H1 (cell line): ENCODE data around the gene FSIP1. TPM values are rescaled to one million over a fixed set of nuclear protein-coding genes. Genes with fewer than 3 reads are reported as not detected.

Experiments
- CEBPB ChIP-seq: IDR thresholded peaks from 2 replicates; pipeline ENCODE4 v1.6.1; 2012; ENCODE audit warnings: low read depth, low read length
- NRF1 ChIP-seq: IDR thresholded peaks from 2 replicates; pipeline ENCODE4 v1.6.1; 2011; ENCODE audit warnings: mild to moderate bottlenecking, low read depth, low read length, improper control_type of control experiment
- POU5F1 ChIP-seq: IDR thresholded peaks from 2 replicates; pipeline ENCODE4 v1.6.1; 2011; ENCODE audit warnings: low read depth, mild to moderate bottlenecking, low read length, moderate library complexity
- RBBP5 ChIP-seq: IDR thresholded peaks from 2 replicates; pipeline ENCODE4 v1.7.1; 2012; ENCODE audit warnings: low read depth, mild to moderate bottlenecking, inconsistent platforms, low read length, moderate library complexity, borderline replicate concordance
- RFX5 ChIP-seq: IDR thresholded peaks from 2 replicates; pipeline ENCODE4 v1.6.1; 2011; ENCODE audit warnings: low read depth, low read length, improper control_type of control experiment, borderline replicate concordance
- SP2 ChIP-seq: IDR thresholded peaks from 2 replicates; pipeline ENCODE4 v1.6.1; 2012; ENCODE audit warnings: mild to moderate bottlenecking, low read length, inconsistent platforms
- polyA plus RNA-seq, 7 experiments: library from polyadenylated mRNA; depleted of rRNA in 3 of 7; stranded (reverse) in 5 of 7; unstranded in 2 of 7; fragments of >200 nt in 5 of 7; fragments of 200-250 nt in 2 of 7; gene quantifications; 1 replicate in 5 of 7; 2 replicates in 1 of 7; 4 replicates in 1 of 7; pipeline versions ENCODE4 v1.2.1 to v1.2.3, GENCODE V29; 2011 to 2013; ENCODE audit warnings: missing spikeins in 2 of 7, mixed read lengths in 2 of 7
- total RNA-seq: library from RNA; stranded (reverse); fragmentation: NEBNext Ultra II Directional; extraction: Animal tissue kit (Norgen Biotek cat#: 25700); gene quantifications from 2 replicates; pipeline ENCODE4 v1.2.1, GENCODE V29; 2021
- TF ChIP-seq, protein P1 (sequence below): IDR thresholded peaks from 2 replicates; pipeline ENCODE4 v1.6.1; 2012; ENCODE audit warnings: inconsistent platforms
- TF ChIP-seq, protein P2 (sequence below): fragments of 300-600 bp; sonication (generic); IDR thresholded peaks from 2 replicates; pipeline ENCODE4 v1.7.1; 2012; ENCODE audit warnings: low read length, moderate library complexity, mild to moderate bottlenecking, inconsistent platforms; ENCODE audit not compliant: insufficient replicate concordance

Gene FSIP1
- total and polyA plus RNA-seq, 2 of the 8 experiments (the other 6 are each of a cell fraction or from before 2014, with no cell fraction given): 0.18 to 1.3 TPM

DNA sequence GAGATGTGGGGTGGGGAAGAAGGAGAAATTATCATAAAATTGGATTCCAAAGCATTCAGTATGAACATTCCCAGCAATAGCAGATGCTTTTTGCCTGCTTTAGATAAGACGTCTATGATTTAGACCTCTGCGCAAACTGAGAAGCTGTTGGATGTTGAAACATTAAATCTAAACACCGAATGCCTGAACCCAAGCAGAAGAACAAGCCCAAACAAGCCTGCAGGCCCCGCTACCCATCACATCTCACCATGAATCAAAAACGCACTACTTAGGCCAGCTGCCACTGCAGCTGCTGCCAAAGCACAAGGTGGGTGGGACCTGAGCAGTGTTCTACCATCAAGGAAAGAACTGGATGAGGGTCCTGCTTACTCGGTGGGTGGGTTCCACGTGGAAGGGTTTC is 226.2 kb downstream of the FSIP1 start (continued):
- TF ChIP-seq POU5F1: no peak
- TF ChIP-seq RFX5: no peak
- no peak for TF ChIP-seq RBBP5
- TF ChIP-seq CEBPB: no peak
- TF ChIP-seq, protein P1, sequence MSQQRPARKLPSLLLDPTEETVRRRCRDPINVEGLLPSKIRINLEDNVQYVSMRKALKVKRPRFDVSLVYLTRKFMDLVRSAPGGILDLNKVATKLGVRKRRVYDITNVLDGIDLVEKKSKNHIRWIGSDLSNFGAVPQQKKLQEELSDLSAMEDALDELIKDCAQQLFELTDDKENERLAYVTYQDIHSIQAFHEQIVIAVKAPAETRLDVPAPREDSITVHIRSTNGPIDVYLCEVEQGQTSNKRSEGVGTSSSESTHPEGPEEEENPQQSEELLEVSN: no peak
- TF ChIP-seq SP2: no peak
- TF ChIP-seq, protein P2, sequence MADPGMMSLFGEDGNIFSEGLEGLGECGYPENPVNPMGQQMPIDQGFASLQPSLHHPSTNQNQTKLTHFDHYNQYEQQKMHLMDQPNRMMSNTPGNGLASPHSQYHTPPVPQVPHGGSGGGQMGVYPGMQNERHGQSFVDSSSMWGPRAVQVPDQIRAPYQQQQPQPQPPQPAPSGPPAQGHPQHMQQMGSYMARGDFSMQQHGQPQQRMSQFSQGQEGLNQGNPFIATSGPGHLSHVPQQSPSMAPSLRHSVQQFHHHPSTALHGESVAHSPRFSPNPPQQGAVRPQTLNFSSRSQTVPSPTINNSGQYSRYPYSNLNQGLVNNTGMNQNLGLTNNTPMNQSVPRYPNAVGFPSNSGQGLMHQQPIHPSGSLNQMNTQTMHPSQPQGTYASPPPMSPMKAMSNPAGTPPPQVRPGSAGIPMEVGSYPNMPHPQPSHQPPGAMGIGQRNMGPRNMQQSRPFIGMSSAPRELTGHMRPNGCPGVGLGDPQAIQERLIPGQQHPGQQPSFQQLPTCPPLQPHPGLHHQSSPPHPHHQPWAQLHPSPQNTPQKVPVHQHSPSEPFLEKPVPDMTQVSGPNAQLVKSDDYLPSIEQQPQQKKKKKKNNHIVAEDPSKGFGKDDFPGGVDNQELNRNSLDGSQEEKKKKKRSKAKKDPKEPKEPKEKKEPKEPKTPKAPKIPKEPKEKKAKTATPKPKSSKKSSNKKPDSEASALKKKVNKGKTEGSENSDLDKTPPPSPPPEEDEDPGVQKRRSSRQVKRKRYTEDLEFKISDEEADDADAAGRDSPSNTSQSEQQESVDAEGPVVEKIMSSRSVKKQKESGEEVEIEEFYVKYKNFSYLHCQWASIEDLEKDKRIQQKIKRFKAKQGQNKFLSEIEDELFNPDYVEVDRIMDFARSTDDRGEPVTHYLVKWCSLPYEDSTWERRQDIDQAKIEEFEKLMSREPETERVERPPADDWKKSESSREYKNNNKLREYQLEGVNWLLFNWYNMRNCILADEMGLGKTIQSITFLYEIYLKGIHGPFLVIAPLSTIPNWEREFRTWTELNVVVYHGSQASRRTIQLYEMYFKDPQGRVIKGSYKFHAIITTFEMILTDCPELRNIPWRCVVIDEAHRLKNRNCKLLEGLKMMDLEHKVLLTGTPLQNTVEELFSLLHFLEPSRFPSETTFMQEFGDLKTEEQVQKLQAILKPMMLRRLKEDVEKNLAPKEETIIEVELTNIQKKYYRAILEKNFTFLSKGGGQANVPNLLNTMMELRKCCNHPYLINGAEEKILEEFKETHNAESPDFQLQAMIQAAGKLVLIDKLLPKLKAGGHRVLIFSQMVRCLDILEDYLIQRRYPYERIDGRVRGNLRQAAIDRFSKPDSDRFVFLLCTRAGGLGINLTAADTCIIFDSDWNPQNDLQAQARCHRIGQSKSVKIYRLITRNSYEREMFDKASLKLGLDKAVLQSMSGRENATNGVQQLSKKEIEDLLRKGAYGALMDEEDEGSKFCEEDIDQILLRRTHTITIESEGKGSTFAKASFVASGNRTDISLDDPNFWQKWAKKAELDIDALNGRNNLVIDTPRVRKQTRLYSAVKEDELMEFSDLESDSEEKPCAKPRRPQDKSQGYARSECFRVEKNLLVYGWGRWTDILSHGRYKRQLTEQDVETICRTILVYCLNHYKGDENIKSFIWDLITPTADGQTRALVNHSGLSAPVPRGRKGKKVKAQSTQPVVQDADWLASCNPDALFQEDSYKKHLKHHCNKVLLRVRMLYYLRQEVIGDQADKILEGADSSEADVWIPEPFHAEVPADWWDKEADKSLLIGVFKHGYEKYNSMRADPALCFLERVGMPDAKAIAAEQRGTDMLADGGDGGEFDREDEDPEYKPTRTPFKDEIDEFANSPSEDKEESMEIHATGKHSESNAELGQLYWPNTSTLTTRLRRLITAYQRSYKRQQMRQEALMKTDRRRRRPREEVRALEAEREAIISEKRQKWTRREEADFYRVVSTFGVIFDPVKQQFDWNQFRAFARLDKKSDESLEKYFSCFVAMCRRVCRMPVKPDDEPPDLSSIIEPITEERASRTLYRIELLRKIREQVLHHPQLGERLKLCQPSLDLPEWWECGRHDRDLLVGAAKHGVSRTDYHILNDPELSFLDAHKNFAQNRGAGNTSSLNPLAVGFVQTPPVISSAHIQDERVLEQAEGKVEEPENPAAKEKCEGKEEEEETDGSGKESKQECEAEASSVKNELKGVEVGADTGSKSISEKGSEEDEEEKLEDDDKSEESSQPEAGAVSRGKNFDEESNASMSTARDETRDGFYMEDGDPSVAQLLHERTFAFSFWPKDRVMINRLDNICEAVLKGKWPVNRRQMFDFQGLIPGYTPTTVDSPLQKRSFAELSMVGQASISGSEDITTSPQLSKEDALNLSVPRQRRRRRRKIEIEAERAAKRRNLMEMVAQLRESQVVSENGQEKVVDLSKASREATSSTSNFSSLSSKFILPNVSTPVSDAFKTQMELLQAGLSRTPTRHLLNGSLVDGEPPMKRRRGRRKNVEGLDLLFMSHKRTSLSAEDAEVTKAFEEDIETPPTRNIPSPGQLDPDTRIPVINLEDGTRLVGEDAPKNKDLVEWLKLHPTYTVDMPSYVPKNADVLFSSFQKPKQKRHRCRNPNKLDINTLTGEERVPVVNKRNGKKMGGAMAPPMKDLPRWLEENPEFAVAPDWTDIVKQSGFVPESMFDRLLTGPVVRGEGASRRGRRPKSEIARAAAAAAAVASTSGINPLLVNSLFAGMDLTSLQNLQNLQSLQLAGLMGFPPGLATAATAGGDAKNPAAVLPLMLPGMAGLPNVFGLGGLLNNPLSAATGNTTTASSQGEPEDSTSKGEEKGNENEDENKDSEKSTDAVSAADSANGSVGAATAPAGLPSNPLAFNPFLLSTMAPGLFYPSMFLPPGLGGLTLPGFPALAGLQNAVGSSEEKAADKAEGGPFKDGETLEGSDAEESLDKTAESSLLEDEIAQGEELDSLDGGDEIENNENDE: no peak
- TF ChIP-seq NRF1: no peak
